Adrenal gland (tissue), 5 donors: ENCODE data around the gene NYNRIN.

Experiments used
- CTCF ChIP-seq, 6 experiments: fragments of 450-650 bp in 4 of 6; fragments of 200-600 bp in 2 of 6; sonication (generic) in 1 of 6; IDR thresholded peaks; 1 replicate in 5 of 6; 2 replicates in 1 of 6; pipeline versions ENCODE4 v1.5.1 to v1.8.0; 2016 to 2021; ENCODE audit warnings: antibody characterized with exemption in 6 of 6, mild to moderate bottlenecking in 2 of 6, moderate library complexity in 1 of 6
- POLR2A ChIP-seq, 2 donors: fragments of 450-650 bp; IDR thresholded peaks; one replicate each; pipeline ENCODE4 v1.6.1; 2017; ENCODE audit warnings: antibody characterized with exemption in 2 of 2, mild to moderate bottlenecking in 2 of 2, moderate library complexity in 1 of 2
- donor health status: DM: no; HTN: no; CAD: no.

GRCh38 chr14:24426150-24426911, 27.5 kb downstream of the NYNRIN start:
- TF ChIP-seq CTCF (IDR thresholded peaks at IDR 0.05) (no peak), POLR2A (IDR thresholded peaks at IDR 0.05) (no peak)
